Activated T-cell treated with anti-CD3 and anti-CD28 coated beads for 1 hour (primary cell): ENCODE data around the gene SFRP4.
"Not testable (repeated sequence)": the region's sequence is repeated elsewhere in the genome, so short reads cannot be mapped to it uniquely, and the experiment has no call there.

Experiments used
- DNase-seq: peaks from one replicate; pipeline ENCODE4 v3.0.0-alpha.2; 2020; ENCODE audit warnings: low read depth

Gene SFRP4

DNA sequence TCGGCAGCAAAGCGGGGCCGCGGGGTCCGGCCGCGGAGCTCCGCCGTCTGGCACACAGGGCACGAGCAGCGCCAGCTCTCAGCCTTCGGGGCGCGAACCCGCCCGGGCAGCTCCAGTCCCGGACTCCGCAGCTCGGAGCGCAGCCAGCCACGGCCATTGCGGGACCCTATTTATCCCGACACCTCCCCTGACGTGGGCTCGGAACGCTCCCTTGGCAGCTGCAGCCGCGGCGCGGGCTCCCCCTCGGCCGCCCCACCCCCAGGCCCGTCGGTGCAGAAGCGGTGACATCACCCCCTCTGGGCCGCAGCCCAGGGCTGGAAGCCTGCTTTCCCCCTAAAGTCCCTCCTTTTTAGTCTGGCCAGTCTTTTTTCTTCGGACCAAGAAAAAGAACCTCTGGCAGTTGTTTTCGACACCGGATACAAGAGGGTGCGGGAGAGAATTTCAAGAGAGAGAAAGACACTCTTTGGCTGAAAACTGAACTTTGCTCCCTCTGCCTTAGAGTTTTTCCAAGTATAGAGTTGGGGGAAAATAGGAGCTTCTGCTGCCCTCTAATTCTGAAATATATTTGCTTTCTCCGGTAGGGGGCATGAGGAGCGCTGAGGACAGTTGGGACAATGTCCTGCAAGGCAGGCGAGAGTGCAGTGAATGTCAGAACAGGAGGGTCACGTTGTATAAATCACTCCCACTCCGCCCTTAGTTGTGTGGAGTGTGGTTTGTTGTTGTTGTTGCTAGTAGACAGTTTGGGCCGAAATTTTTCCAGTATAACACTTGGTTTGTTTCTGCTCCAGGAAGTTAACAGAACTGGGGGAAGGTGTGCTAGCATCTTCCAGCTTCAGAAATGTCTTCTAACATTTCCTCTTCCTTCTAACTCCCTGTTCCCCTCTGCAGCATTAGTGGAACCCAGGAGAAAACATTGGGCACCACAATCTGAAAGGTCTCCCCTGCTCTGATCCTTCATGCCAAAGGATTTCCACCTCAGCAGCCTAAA lies at the start of gene SFRP4:
SFRP4 (minus strand) TSS at position 145 of the 988 bp plus-strand sequence. CDS start 280 bp downstream, outside the sequence.
- no peak for DNase-seq

DNA sequence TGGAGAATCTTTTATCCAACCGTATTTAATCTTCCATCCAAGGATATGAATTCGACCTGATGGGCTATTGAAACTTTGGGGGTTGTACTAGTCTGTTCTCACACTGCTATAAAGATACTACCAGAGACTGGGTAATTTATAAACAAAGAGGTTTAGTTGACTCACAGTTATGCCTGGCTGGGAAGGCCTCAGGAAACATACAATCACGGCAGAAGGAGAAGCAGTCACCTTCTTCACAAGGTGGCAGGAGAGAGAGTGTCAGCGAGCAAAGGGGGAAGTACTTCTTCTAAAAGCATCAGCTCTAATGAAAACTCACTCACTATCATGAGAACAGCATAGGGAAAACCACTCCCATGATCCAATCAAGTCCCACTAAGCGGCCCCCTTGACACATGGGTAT lies 47.6 kb upstream of the SFRP4 start:
- DNase-seq, result no peak

- DNase-seq, result no peak
Measured at GRCh38 chr7:37961251-37961650, 44.6 kb upstream of the SFRP4 start.

DNA sequence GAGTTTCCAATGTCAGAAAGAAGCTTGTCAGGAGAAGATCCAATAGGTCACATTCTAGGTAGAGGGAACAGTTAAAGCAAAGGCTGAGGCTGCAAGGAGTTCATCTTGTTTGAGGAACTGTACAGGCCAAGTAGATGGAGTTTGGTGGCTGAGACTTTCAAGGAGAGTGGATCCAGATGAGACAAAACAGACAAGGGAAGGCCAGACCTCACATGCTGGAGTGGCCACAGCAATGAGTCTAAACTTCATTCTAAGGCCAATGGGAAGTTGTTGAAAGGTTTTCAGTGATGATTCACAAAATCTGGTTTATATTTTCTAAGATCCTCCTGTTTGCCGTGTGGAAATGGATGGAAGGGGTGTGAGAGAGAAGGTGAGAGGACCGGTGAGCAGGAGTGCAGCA lies 43.9 kb upstream of the SFRP4 start:
- DNase-seq, result no peak

DNA sequence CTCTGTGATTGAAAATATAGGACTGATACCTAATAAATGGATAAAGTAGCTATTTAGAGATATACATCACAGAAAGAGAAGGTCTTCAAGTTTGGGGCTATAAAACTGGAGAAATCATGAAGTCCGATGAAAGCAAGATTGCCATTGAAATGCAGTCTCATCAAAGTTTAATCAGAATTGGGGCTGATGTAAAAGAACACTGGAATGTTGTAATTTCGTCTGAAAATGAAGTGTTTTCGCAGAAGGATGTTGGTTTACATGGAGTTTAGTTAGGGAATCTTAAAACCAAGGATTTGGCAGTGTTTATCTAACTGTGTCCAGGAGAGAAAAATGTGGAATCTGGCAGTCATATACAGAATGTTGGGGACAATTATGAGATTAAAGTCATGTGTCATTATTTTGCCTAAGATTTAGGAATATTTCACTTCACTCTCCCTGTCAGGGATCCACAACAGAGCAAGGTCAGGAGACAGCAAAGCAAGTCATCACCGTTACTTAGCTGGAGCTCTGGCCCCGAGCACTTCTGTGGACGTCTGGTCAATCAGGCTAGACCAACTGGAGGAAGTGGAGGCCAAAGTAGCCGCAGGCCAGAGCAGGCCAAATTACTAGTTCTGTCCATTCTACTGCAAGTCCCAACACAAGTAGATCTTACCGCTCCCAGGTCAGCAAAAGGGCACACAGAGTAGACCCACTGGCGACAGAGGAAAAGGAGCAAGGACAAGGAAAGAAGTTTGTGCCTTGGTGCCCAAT lies 40.8 kb upstream of the SFRP4 start:
- DNase-seq, result no peak

DNA sequence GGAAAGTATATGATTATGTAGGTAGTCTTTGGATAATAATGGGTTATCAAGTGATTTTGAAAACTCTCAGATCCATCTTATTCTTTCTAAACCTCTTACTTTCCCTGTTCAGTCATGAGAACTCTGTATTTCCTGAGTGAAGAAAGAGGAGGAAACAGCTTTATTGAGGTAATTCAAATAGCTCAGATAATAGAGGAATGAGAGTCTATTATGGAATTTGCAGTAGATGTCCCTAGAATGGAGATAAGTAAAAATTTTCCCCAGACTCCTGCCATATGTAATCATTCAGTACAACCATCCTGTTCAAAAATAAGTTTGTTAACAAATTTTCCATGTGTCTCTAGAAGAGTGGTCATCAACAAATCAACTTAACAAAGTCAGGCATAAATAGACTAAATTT lies 40.2 kb upstream of the SFRP4 start:
- DNase-seq, result no peak

DNA sequence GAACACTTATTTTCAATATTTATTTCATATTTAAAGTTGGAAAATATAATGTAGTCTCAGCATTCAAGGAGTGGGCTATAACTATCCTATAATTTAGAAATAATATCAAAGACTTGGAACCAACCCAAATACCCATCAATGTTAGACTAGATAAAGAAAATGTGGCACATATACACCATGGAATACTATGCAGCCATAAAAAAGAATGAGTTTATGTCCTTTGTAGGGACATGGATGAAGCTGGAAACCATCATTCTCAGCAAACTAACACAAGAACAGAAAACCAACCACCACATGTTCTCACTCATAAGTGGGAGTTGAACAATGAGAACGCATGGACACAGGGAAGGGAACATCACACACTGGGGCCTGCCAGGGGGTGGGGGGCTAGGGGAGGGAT lies 37.6 kb upstream of the SFRP4 start:
- DNase-seq, result not testable (repeated sequence)

DNA sequence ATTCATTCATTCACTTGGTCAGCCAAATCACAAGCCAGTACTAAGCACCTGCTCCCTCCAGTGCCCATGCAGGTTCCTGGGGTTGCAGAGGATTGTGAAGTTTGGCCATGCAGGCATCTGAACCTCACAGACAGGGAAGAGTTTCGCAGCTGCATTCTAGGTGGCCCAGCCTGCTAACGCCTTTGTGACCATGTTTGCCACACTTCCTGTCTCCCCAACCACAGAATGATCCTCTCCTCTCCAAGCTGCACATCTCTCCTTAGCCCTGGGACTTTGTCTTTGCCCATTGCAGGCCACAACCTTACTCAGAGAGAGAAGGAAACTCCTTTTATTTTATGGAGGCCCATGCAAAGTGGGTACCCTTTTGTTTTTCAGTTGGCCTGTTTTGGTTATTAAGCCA lies 35.6 kb upstream of the SFRP4 start:
- no peak for DNase-seq

GRCh38 chr7:37947941-37948210 lies 31.3 kb upstream of the SFRP4 start:
- DNase-seq, result no peak

GRCh38 chr7:37947138-37947940 lies 30.7 kb upstream of the SFRP4 start:
- DNase-seq, result no peak

DNA sequence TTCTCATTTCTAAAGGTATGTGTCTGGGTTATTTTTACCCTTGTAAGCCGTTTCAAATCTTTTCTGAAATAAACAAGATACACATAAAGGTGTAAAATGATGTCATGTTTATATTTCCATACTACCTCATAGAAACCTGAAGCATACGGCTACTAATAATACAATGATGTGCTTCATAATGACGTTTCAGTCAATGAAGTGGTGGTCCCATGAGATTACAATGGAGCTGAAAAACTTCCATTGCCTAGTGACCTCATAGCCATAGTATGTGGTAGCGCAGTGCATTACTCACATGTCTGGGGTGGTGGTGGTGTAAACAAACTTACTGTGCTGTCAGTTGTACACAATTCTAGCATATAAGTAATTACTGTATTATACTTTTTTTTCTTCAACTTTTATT lies 28.7 kb upstream of the SFRP4 start:
- no peak for DNase-seq

- no peak for DNase-seq
Measured at GRCh38 chr7:37944737-37945054, 28.1 kb upstream of the SFRP4 start.

- DNase-seq, result no peak
Measured at GRCh38 chr7:37943905-37944736, 27.5 kb upstream of the SFRP4 start.

GRCh38 chr7:37942934-37943610 lies 26.5 kb upstream of the SFRP4 start:
- DNase-seq, result no peak

GRCh38 chr7:37933018-37933566 lies 16.5 kb upstream of the SFRP4 start:
- DNase-seq, result no peak

DNA sequence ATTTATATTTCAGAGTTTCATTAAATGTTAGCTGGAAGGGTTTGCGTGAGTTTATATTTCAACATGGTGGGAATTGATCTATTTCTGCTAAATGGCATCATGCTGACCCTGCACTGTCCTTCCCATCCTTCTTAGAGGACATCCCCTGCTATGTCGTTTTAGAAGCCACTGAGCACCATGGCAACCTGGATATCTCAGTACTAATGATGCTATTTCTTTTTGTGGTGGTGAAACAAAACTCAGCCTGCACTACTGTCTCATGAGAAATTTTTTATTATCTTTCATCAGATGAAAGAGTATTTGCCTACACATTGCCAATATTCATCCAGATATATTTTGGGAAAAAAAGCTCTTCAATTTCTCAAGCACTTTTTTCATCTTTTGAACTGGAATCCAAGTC lies 15.9 kb upstream of the SFRP4 start:
- DNase-seq, result no peak

- no peak for DNase-seq
Measured at GRCh38 chr7:37930226-37930948, 13.8 kb upstream of the SFRP4 start.

GRCh38 chr7:37928878-37929277 lies 12.3 kb upstream of the SFRP4 start:
- no peak for DNase-seq

DNA sequence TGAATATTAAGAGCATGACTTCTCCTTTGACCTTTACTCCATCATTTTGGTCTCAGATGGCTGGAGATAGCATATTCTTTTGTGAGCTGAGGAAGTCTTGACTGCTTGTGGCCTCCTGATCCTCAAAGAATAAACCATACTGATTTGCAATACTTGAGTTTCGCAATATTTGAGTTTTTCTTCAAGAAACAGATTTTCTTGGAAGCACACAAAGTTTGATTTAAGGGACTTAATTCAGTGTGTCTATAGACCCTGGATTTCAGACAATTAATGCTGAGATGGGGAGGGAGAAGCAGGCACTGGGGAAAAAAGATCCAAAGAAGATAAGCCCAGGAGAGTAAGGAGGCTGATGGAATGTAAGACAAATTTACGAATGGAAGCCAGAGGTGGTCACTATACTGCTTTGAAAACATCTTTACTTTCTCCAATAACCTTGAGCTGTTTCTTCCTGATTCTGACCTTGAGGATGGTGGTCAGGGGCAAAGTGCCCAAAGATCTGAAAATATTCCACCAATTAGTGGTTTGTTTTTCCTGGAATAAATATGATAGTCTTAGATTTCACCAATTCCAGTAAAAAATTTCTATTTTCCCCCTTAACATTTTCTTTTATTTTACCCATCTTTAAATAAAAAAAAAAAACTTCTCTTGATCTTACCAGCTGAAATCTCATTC lies 11.3 kb upstream of the SFRP4 start:
- DNase-seq, result no peak

DNA sequence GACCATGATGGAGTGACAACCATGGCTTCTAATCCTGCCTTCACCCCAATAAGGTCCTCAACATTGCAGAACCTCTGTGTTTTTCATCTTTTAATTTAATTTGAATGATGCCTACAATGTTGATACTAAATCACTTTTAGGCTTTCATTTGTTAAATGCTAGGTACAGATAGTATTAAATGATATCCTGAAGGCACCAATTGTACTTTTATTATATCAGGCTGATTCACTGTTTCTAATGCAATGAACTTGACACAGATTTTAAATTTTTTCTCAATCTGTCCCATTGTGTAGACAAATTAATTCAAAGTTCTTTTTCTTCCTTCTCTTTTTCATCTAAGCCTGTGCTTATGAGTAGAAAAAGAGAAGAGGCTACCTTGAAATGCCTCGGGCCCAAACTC lies 9.0 kb upstream of the SFRP4 start:
- DNase-seq, result no peak
